ENCODE data around the gene NFE2L2. TPM values are rescaled to one million over a fixed set of nuclear protein-coding genes. Genes with fewer than 3 reads are reported as not detected.
"Not testable (repeated sequence)": the region's sequence is repeated elsewhere in the genome, so short reads cannot be mapped to it uniquely, and the experiment has no call there.

Gene NFE2L2
- total RNA-seq (ENCODE audit: unreplicated experiment): 51.4 TPM
- long read RNA-seq, transcript NFE2L2-201 (5 exons, 2,853 nt): major isoform, 25 of 36 reads
- long read RNA-seq, transcript NFE2L2-202 (5 exons, 2,651 nt): minor isoform, 8 of 36 reads
- long read RNA-seq, partial matches to known transcripts: 1 of 36 reads
- long read RNA-seq, other reads (novel, unspliced or antisense): 2 of 36 reads

GRCh38 chr2:177264693-177265587 is at the start of gene NFE2L2:
Gene NFE2L2, minus strand, starts transcription at chr2:177264727. Its CDS starts 151 bp downstream, at chr2:177264576.
- Mint-ChIP-seq H3K27me3 (ENCODE audit: unreplicated experiment) (peaks cover 6% of the 10 kb centered on the region), H3K9me3 (ENCODE audit: unreplicated experiment) (peaks cover 9% of the 10 kb centered on the region), H3K27ac (ENCODE audit: unreplicated experiment) (peak within 1 kb of the TSS; percentile 95), H3K36me3 (ENCODE audit: unreplicated experiment) (no peaks in the 10 kb centered on the region), H3K4me1 (ENCODE audit: low read depth, unreplicated experiment) (peaks cover 27% of the 10 kb centered on the region), H3K4me3 (ENCODE audit: unreplicated experiment) (peak within 1 kb of the TSS; percentile 94)
- TF ChIP-seq CTCF (IDR thresholded peaks at IDR 0.05; ENCODE audit: partially characterized antibody, unreplicated experiment): no peak
- peak; percentile 84 for DNase-seq

GRCh38 chr2:177314194-177314593 is 49.7 kb upstream of the NFE2L2 start:
- no peak for DNase-seq
- Mint-ChIP-seq H3K27me3 (ENCODE audit: unreplicated experiment) (no peaks in the 10 kb centered on the region), H3K27ac (ENCODE audit: unreplicated experiment) (no peak overlapping the region), H3K4me3 (ENCODE audit: unreplicated experiment) (no peak overlapping the region), H3K4me1 (ENCODE audit: low read depth, unreplicated experiment) (no peaks in the 10 kb centered on the region), H3K9me3 (ENCODE audit: unreplicated experiment) (no peaks in the 10 kb centered on the region), H3K36me3 (ENCODE audit: unreplicated experiment) (no peaks in the 10 kb centered on the region)
- no peak for TF ChIP-seq CTCF (IDR thresholded peaks at IDR 0.05; ENCODE audit: partially characterized antibody, unreplicated experiment)

- Mint-ChIP-seq H3K4me1 (ENCODE audit: low read depth, unreplicated experiment) (no peaks in the 10 kb centered on the region), H3K27ac (ENCODE audit: unreplicated experiment) (no peak overlapping the region), H3K27me3 (ENCODE audit: unreplicated experiment) (no peaks in the 10 kb centered on the region), H3K4me3 (ENCODE audit: unreplicated experiment) (no peak overlapping the region), H3K9me3 (ENCODE audit: unreplicated experiment) (no peaks in the 10 kb centered on the region), H3K36me3 (ENCODE audit: unreplicated experiment) (no peaks in the 10 kb centered on the region)
- no peak for TF ChIP-seq CTCF (IDR thresholded peaks at IDR 0.05; ENCODE audit: partially characterized antibody, unreplicated experiment)
- DNase-seq: no peak
These were observed 48.7 kb upstream of the NFE2L2 start for GRCh38 chr2:177313162-177313781.

- Mint-ChIP-seq H3K4me1 (ENCODE audit: low read depth, unreplicated experiment) (no peaks in the 10 kb centered on the region), H3K9me3 (ENCODE audit: unreplicated experiment) (no peaks in the 10 kb centered on the region), H3K27ac (ENCODE audit: unreplicated experiment) (no peak overlapping the region), H3K36me3 (ENCODE audit: unreplicated experiment) (no peaks in the 10 kb centered on the region), H3K27me3 (ENCODE audit: unreplicated experiment) (no peaks in the 10 kb centered on the region), H3K4me3 (ENCODE audit: unreplicated experiment) (no peak overlapping the region)
- no peak for DNase-seq
- TF ChIP-seq CTCF (IDR thresholded peaks at IDR 0.05; ENCODE audit: partially characterized antibody, unreplicated experiment): no peak
These were observed 48.0 kb upstream of the NFE2L2 start for GRCh38 chr2:177312562-177312961.

- H3K27ac Mint-ChIP-seq (ENCODE audit: unreplicated experiment); H3K36me3 Mint-ChIP-seq (ENCODE audit: unreplicated experiment): not testable (repeated sequence)
These were observed 45.3 kb upstream of the NFE2L2 start for GRCh38 chr2:177309672-177310309.

More at GRCh38 chr2:177309672-177310309, 45.3 kb upstream of the NFE2L2 start:
- DNase-seq; H3K4me3 Mint-ChIP-seq (ENCODE audit: unreplicated experiment); H3K27me3 Mint-ChIP-seq (ENCODE audit: unreplicated experiment); H3K4me1 Mint-ChIP-seq (ENCODE audit: low read depth, unreplicated experiment); H3K9me3 Mint-ChIP-seq (ENCODE audit: unreplicated experiment): not testable (repeated sequence)
